ENCODE data around the gene C1QTNF5. TPM values are rescaled to one million over a fixed set of nuclear protein-coding genes. Genes with fewer than 3 reads are reported as not detected.

C1QTNF5 gene
- total and polyA plus RNA-seq, 2 donors: 4.2 to 8.6 TPM

GRCh38 chr11:119317592-119318239 lies 23.0 kb downstream of the C1QTNF5 start:
- no peaks in the 10 kb centered on the region for H3K36me3 ChIP-seq (ENCODE audit: control insufficient read depth in 2 of 2, insufficient read depth in 2 of 2, low read length in 1 of 2)
- H3K4me3 ChIP-seq (ENCODE audit: low read length in 2 of 2): peak overlapping the region in 1 of 2 donors; percentile 59
- H3K27me3 ChIP-seq (ENCODE audit: control insufficient read depth in 2 of 2, insufficient read depth in 1 of 2, low read length in 1 of 2): peaks cover 42 to 71% of the 10 kb centered on the region in 2 donors
- peaks cover 36 to 77% of the 10 kb centered on the region in 2 donors for H3K4me1 ChIP-seq (ENCODE audit: control insufficient read depth in 2 of 2, insufficient read depth in 2 of 2, low read length in 2 of 2)
- H3K9me3 ChIP-seq (ENCODE audit: control insufficient read depth in 2 of 2, insufficient read depth in 1 of 2, low read length in 1 of 2): peaks cover 0 to 19% of the 10 kb centered on the region in 2 donors
- 80% methylated on average over 14 of the region's 14 CpGs for WGBS
- DNase-seq (ENCODE audit: low read depth in 6 of 9, low spot score in 9 of 9): no peak
- H3K27ac ChIP-seq (ENCODE audit: low read depth in 1 of 2, low read length in 1 of 2): peak overlapping the region; percentile 10 to 37

- H3K4me1 ChIP-seq (ENCODE audit: control insufficient read depth in 2 of 2, insufficient read depth in 2 of 2, low read length in 2 of 2): peaks cover 36 to 77% of the 10 kb centered on the region in 2 donors
- H3K4me3 ChIP-seq (ENCODE audit: low read length in 2 of 2): peak within 1 kb of the TSS; percentile 33 to 59
- peak within 1 kb of the TSS; percentile 10 to 37 for H3K27ac ChIP-seq (ENCODE audit: low read depth in 1 of 2, low read length in 1 of 2)
- 3% methylated on average over 74 of the region's 74 CpGs for WGBS
- no peak for DNase-seq (ENCODE audit: low read depth in 6 of 9, low spot score in 9 of 9)
- H3K36me3 ChIP-seq (ENCODE audit: control insufficient read depth in 2 of 2, insufficient read depth in 2 of 2, low read length in 1 of 2): no peaks in the 10 kb centered on the region
- H3K27me3 ChIP-seq (ENCODE audit: control insufficient read depth in 2 of 2, insufficient read depth in 1 of 2, low read length in 1 of 2): peaks cover 42 to 73% of the 10 kb centered on the region in 2 donors
- H3K9me3 ChIP-seq (ENCODE audit: control insufficient read depth in 2 of 2, insufficient read depth in 1 of 2, low read length in 1 of 2): peaks cover 0 to 19% of the 10 kb centered on the region in 2 donors
Observed at GRCh38 chr11:119316729-119317591, 23.7 kb downstream of the C1QTNF5 start, which contains the start of gene MCAM. TSS of gene MCAM (minus strand) at chr11:119317130. CDS start at chr11:119317101, 29 bp downstream.

GRCh38 chr11:119316016-119316728 lies 24.5 kb downstream of the C1QTNF5 start:
- H3K9me3 ChIP-seq (ENCODE audit: control insufficient read depth in 2 of 2, insufficient read depth in 1 of 2, low read length in 1 of 2): peaks cover 0 to 19% of the 10 kb centered on the region in 2 donors
- 1% methylated on average over 46 of the region's 46 CpGs for WGBS
- peaks cover 2 to 3% of the 10 kb centered on the region in 2 donors for H3K36me3 ChIP-seq (ENCODE audit: control insufficient read depth in 2 of 2, insufficient read depth in 2 of 2, low read length in 1 of 2)
- H3K4me3 ChIP-seq (ENCODE audit: low read length in 2 of 2): peak overlapping the region; percentile 33 to 59
- H3K27me3 ChIP-seq (ENCODE audit: control insufficient read depth in 2 of 2, insufficient read depth in 1 of 2, low read length in 1 of 2): peaks cover 42 to 69% of the 10 kb centered on the region in 2 donors
- H3K27ac ChIP-seq (ENCODE audit: low read depth in 1 of 2, low read length in 1 of 2): no peak overlapping the region
- DNase-seq (ENCODE audit: low read depth in 6 of 9, low spot score in 9 of 9): no peak
- peaks cover 32 to 70% of the 10 kb centered on the region in 2 donors for H3K4me1 ChIP-seq (ENCODE audit: control insufficient read depth in 2 of 2, insufficient read depth in 2 of 2, low read length in 2 of 2)

GRCh38 chr11:119315131-119316015 lies 25.3 kb downstream of the C1QTNF5 start:
- peak overlapping the region; percentile 33 to 59 for H3K4me3 ChIP-seq (ENCODE audit: low read length in 2 of 2)
- peaks cover 38 to 61% of the 10 kb centered on the region in 2 donors for H3K27me3 ChIP-seq (ENCODE audit: control insufficient read depth in 2 of 2, insufficient read depth in 1 of 2, low read length in 1 of 2)
- peak overlapping the region; percentile 21 to 25 for H3K27ac ChIP-seq (ENCODE audit: low read depth in 1 of 2, low read length in 1 of 2)
- DNase-seq (ENCODE audit: low read depth in 6 of 9, low spot score in 9 of 9): peak in 6 of 9 donors; percentile 72 to 91 (median 82)
- 3% methylated on average over 29 of the region's 29 CpGs for WGBS
- peaks cover 0 to 19% of the 10 kb centered on the region in 2 donors for H3K9me3 ChIP-seq (ENCODE audit: control insufficient read depth in 2 of 2, insufficient read depth in 1 of 2, low read length in 1 of 2)
- peaks cover 26 to 62% of the 10 kb centered on the region in 2 donors for H3K4me1 ChIP-seq (ENCODE audit: control insufficient read depth in 2 of 2, insufficient read depth in 2 of 2, low read length in 2 of 2)
- H3K36me3 ChIP-seq (ENCODE audit: control insufficient read depth in 2 of 2, insufficient read depth in 2 of 2, low read length in 1 of 2): peaks cover 3 to 10% of the 10 kb centered on the region in 2 donors

- peaks cover 26 to 56% of the 10 kb centered on the region in 2 donors for H3K4me1 ChIP-seq (ENCODE audit: control insufficient read depth in 2 of 2, insufficient read depth in 2 of 2, low read length in 2 of 2)
- H3K36me3 ChIP-seq (ENCODE audit: control insufficient read depth in 2 of 2, insufficient read depth in 2 of 2, low read length in 1 of 2): peaks cover 6 to 10% of the 10 kb centered on the region in 2 donors
- 82% methylated on average over 18 of the region's 18 CpGs for WGBS
- no peak for DNase-seq (ENCODE audit: low read depth in 6 of 9, low spot score in 9 of 9)
- no peak overlapping the region for H3K27ac ChIP-seq (ENCODE audit: low read depth in 1 of 2, low read length in 1 of 2)
- H3K4me3 ChIP-seq (ENCODE audit: low read length in 2 of 2): peak overlapping the region; percentile 33 to 59
- peaks cover 0 to 19% of the 10 kb centered on the region in 2 donors for H3K9me3 ChIP-seq (ENCODE audit: control insufficient read depth in 2 of 2, insufficient read depth in 1 of 2, low read length in 1 of 2)
- peaks cover 37 to 55% of the 10 kb centered on the region in 2 donors for H3K27me3 ChIP-seq (ENCODE audit: control insufficient read depth in 2 of 2, insufficient read depth in 1 of 2, low read length in 1 of 2)
Observed at GRCh38 chr11:119314726-119315125, 26.0 kb downstream of the C1QTNF5 start.

GRCh38 chr11:119310682-119311052 lies 30.0 kb downstream of the C1QTNF5 start:
- H3K36me3 ChIP-seq (ENCODE audit: control insufficient read depth in 2 of 2, insufficient read depth in 2 of 2, low read length in 1 of 2): peaks cover 14 to 18% of the 10 kb centered on the region in 2 donors

GRCh38 chr11:119309953-119310681 lies 30.6 kb downstream of the C1QTNF5 start:
- Histone ChIP-seq H3K27me3 (ENCODE audit: control insufficient read depth in 2 of 2, insufficient read depth in 1 of 2, low read length in 1 of 2) (peaks cover 0 to 9% of the 10 kb centered on the region in 2 donors), H3K9me3 (ENCODE audit: control insufficient read depth in 2 of 2, insufficient read depth in 1 of 2, low read length in 1 of 2) (peaks cover 0 to 12% of the 10 kb centered on the region in 2 donors), H3K36me3 (ENCODE audit: control insufficient read depth in 2 of 2, insufficient read depth in 2 of 2, low read length in 1 of 2) (peaks cover 14 to 18% of the 10 kb centered on the region in 2 donors), H3K27ac (ENCODE audit: low read depth in 1 of 2, low read length in 1 of 2) (no peak overlapping the region), H3K4me1 (ENCODE audit: control insufficient read depth in 2 of 2, insufficient read depth in 2 of 2, low read length in 2 of 2) (peaks cover 29 to 39% of the 10 kb centered on the region in 2 donors), H3K4me3 (ENCODE audit: low read length in 2 of 2) (no peak overlapping the region)
- WGBS: 97% methylated on average over 17 of the region's 17 CpGs
- DNase-seq (ENCODE audit: low read depth in 6 of 9, low spot score in 9 of 9): no peak

More at GRCh38 chr11:119310682-119311052, 30.0 kb downstream of the C1QTNF5 start:
- Histone ChIP-seq H3K4me3 (ENCODE audit: low read length in 2 of 2) (no peak overlapping the region), H3K9me3 (ENCODE audit: control insufficient read depth in 2 of 2, insufficient read depth in 1 of 2, low read length in 1 of 2) (peaks cover 0 to 16% of the 10 kb centered on the region in 2 donors), H3K27me3 (ENCODE audit: control insufficient read depth in 2 of 2, insufficient read depth in 1 of 2, low read length in 1 of 2) (peaks cover 3 to 14% of the 10 kb centered on the region in 2 donors), H3K27ac (ENCODE audit: low read depth in 1 of 2, low read length in 1 of 2) (no peak overlapping the region), H3K4me1 (ENCODE audit: control insufficient read depth in 2 of 2, insufficient read depth in 2 of 2, low read length in 2 of 2) (peaks cover 25 to 39% of the 10 kb centered on the region in 2 donors)
- WGBS: 94% methylated on average over 20 of the region's 20 CpGs
- DNase-seq (ENCODE audit: low read depth in 6 of 9, low spot score in 9 of 9): no peak
